A673 (cell line): ENCODE measurements around the gene TFDP2.

Experiments used
- EZH2 ChIP-seq: fragments of 200-600 bp; sonication (generic); IDR thresholded peaks from 2 replicates; pipeline ENCODE4 v1.6.1; 2017; ENCODE audit warnings: borderline replicate concordance, low read depth, mild to moderate bottlenecking, mixed read lengths, antibody characterized with exemption, low read length; ENCODE audit not compliant: poor library complexity, severe bottlenecking
- TF ChIP-seq, protein P1 (sequence below): fragments of 300-800, 200-600 bp; sonication (generic); conservative IDR thresholded peaks from 2 replicates; pipeline ENCODE4 v1.5.1; 2017; ENCODE audit warnings: low read depth, mild to moderate bottlenecking, antibody characterized with exemption, low read length, moderate library complexity, mixed read lengths

DNA sequence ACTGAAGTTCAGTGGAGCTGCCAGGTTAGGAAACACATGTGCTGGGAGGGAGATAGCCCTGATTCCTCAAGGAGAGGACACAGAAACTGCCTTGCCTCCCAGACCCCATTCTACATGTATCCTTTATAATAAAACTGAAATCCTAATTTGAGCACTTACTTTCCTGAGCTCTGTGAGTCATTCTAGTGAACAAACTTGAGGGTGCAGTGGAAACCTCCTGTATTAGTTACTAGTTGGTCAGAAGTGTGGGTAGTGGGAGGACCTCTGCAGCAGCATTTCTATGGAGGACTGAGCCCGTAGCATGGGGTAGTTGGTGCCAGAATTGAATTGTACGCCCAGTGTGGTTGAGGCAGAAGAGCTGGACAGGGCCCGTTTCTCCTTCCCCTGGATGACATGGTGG is 249.0 kb downstream of the TFDP2 start:
- TF ChIP-seq, protein P1, sequence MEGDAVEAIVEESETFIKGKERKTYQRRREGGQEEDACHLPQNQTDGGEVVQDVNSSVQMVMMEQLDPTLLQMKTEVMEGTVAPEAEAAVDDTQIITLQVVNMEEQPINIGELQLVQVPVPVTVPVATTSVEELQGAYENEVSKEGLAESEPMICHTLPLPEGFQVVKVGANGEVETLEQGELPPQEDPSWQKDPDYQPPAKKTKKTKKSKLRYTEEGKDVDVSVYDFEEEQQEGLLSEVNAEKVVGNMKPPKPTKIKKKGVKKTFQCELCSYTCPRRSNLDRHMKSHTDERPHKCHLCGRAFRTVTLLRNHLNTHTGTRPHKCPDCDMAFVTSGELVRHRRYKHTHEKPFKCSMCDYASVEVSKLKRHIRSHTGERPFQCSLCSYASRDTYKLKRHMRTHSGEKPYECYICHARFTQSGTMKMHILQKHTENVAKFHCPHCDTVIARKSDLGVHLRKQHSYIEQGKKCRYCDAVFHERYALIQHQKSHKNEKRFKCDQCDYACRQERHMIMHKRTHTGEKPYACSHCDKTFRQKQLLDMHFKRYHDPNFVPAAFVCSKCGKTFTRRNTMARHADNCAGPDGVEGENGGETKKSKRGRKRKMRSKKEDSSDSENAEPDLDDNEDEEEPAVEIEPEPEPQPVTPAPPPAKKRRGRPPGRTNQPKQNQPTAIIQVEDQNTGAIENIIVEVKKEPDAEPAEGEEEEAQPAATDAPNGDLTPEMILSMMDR: no peak
- TF ChIP-seq EZH2: no peak
